Left ventricle myocardium inferior (tissue), 1 donor: ENCODE measurements around the gene GOLGA5. TPM values are rescaled to one million over a fixed set of nuclear protein-coding genes. Genes with fewer than 3 reads are reported as not detected.
A peak's percentile ranks its signal among the peaks of the same experiment; 100 is the strongest.

Source experiments
- DNase-seq: peaks from one replicate; pipeline ENCODE4 v3.0.0-alpha.2; 2020
- H3K27ac ChIP-seq: fragments of 200-600 bp; replicated peaks from 2 replicates; pipeline ENCODE4 v1.8.0; 2021
- H3K27me3 ChIP-seq: fragments of 200-600 bp; 2 replicates; pipeline ENCODE4 v1.8.0; 2021; ENCODE audit warnings: low read depth
- H3K36me3 ChIP-seq: fragments of 200-600 bp; 2 replicates; pipeline ENCODE4 v1.8.0; 2021
- H3K4me1 ChIP-seq: fragments of 200-600 bp; 2 replicates; pipeline ENCODE4 v1.8.0; 2021
- H3K4me3 ChIP-seq: fragments of 200-600 bp; 2 replicates; pipeline ENCODE4 v1.8.0; 2021; ENCODE audit warnings: mild to moderate bottlenecking, moderate library complexity
- H3K9me3 ChIP-seq: fragments of 200-600 bp; replicated peaks from 2 replicates; pipeline ENCODE4 v1.8.0; 2021
- CTCF ChIP-seq: fragments of 200-600 bp; IDR thresholded peaks from 2 replicates; pipeline ENCODE4 v1.8.0; 2021; ENCODE audit warnings: antibody characterized with exemption, mild to moderate bottlenecking, borderline replicate concordance
- intact Hi-C: fragments of 100-400 bp; cut with micrococcal nuclease; formaldehyde crosslinking; loops from one replicate; pipeline ENCODE4 v1.11.0; 2022
- total RNA-seq: library from RNA; stranded (reverse); fragmentation: NEBNext Ultra II Directional; extraction: Animal tissue kit (Norgen Biotek cat#: 25700); gene quantifications from one replicate; pipeline ENCODE4 v1.2.1, GENCODE V29; 2021
- donor health status: DM: no; HTN: yes; CAD: no; lungs with severe emphysema.

The GOLGA5 gene
- total RNA-seq, 1 donor from 2014 or later = 20.3 TPM

GRCh38 chr14:92830902-92831301 is 36.8 kb downstream of the GOLGA5 start:
- peaks cover 94% of the 10 kb centered on the region for H3K36me3 ChIP-seq
- H3K4me3 ChIP-seq = no peak overlapping the region
- H3K27me3 ChIP-seq = no peaks in the 10 kb centered on the region
- DNase-seq = no peak
- H3K9me3 ChIP-seq = no peaks in the 10 kb centered on the region
- no peak overlapping the region for H3K27ac ChIP-seq
- no peak for TF ChIP-seq CTCF
- intact Hi-C loops = no loop called here
- H3K4me1 ChIP-seq = no peaks in the 10 kb centered on the region

- no peaks in the 10 kb centered on the region for H3K9me3 ChIP-seq
- H3K4me3 ChIP-seq = no peak overlapping the region
- intact Hi-C loops = no loop called here
- peaks cover 94% of the 10 kb centered on the region for H3K36me3 ChIP-seq
- H3K4me1 ChIP-seq = no peaks in the 10 kb centered on the region
- H3K27ac ChIP-seq = no peak overlapping the region
- DNase-seq = no peak
- H3K27me3 ChIP-seq = no peaks in the 10 kb centered on the region
- TF ChIP-seq CTCF = no peak
Observed at GRCh38 chr14:92832137-92832700, 38.1 kb downstream of the GOLGA5 start.

- Histone ChIP-seq H3K27me3 (no peaks in the 10 kb centered on the region), H3K4me3 (no peak overlapping the region), H3K4me1 (peaks cover 7% of the 10 kb centered on the region), H3K9me3 (no peaks in the 10 kb centered on the region), H3K36me3 (peaks cover 57% of the 10 kb centered on the region), H3K27ac (no peak overlapping the region)
- DNase-seq = no peak
- intact Hi-C loops = no loop called here
- TF ChIP-seq CTCF = no peak
Observed at GRCh38 chr14:92841930-92842329, 47.8 kb downstream of the GOLGA5 start.

- H3K27me3 ChIP-seq = no peaks in the 10 kb centered on the region
- H3K4me3 ChIP-seq = no peak overlapping the region
- H3K9me3 ChIP-seq = no peaks in the 10 kb centered on the region
- DNase-seq = no peak
- no peak for TF ChIP-seq CTCF
- intact Hi-C loops = no loop called here
- H3K4me1 ChIP-seq = peaks cover 11% of the 10 kb centered on the region
- H3K36me3 ChIP-seq = peaks cover 34% of the 10 kb centered on the region
- no peak overlapping the region for H3K27ac ChIP-seq
Observed at GRCh38 chr14:92844204-92844603, 50.1 kb downstream of the GOLGA5 start.

GRCh38 chr14:92846162-92846897 is 52.2 kb downstream of the GOLGA5 start:
- Histone ChIP-seq H3K27me3 (no peaks in the 10 kb centered on the region), H3K9me3 (peaks cover 4% of the 10 kb centered on the region), H3K36me3 (peaks cover 13% of the 10 kb centered on the region), H3K27ac (peak overlapping the region; percentile 7), H3K4me3 (no peak overlapping the region), H3K4me1 (peaks cover 18% of the 10 kb centered on the region)
- intact Hi-C loops = no loop called here
- no peak for TF ChIP-seq CTCF
- no peak for DNase-seq
